ENCODE results near the gene PTH2. TPM values are rescaled to one million over a fixed set of nuclear protein-coding genes. Genes with fewer than 3 reads are reported as not detected.
A peak's percentile ranks its signal among the peaks of the same experiment; 100 is the strongest.

The PTH2 gene
- total and polyA plus RNA-seq, 10 of the 15 experiments (the other 5 are each of a cell fraction or from before 2014, with no cell fraction given), result not detected

GRCh38 chr19:49415810-49416200, 7.4 kb downstream of the PTH2 start:
- Histone ChIP-seq H3K36me3 (ENCODE audit: control insufficient read depth in 2 of 2, insufficient read depth in 2 of 2, low read length in 1 of 2) (no peaks in the 10 kb centered on the region), H2AFZ (ENCODE audit: control insufficient read depth, low read depth, low read length) (peak overlapping the region; percentile 19; the same call in 1 of the 2 replicates), H3K27ac (ENCODE audit: control insufficient read depth, insufficient read depth) (no peak overlapping the region), H4K20me1 (ENCODE audit: control insufficient read depth, insufficient read depth) (no peaks in the 10 kb centered on the region), H3K4me3 (no peak overlapping the region), H3K4me2 (ENCODE audit: control insufficient read depth, insufficient read depth) (no peak overlapping the region), H3K79me2 (ENCODE audit: control insufficient read depth, insufficient read depth, low read length) (no peaks in the 10 kb centered on the region), H3K9me3 (replicated peaks; ENCODE audit: control insufficient read depth, insufficient read depth, low read length) (no peaks in the 10 kb centered on the region), H3K4me1 (ENCODE audit: control insufficient read depth, insufficient read depth, low read length) (0 out of 2 replicates have a peak, but pooled peaks cover 3% of the 10 kb centered on the region), H3K27me3 (replicated peaks in 1 of 2; ENCODE audit: control insufficient read depth in 2 of 2, insufficient read depth in 2 of 2, low read length in 1 of 2) (peaks cover 2 to 13% of the 10 kb centered on the region in 2 experiments; a peak in 3 of 4 replicates), H3K9ac (ENCODE audit: control insufficient read depth, insufficient read depth, low read length) (no peak overlapping the region)
- FAIRE-seq (no peak), ATAC-seq (peak; percentile 19; the same call in 2 of the 3 replicates), DNase-seq (ENCODE audit: low read depth, low spot score) (no peak)
- RAD21 ChIA-PET (ENCODE audit: unreplicated experiment), result interaction anchor here (0.8 to 1.8 kb wide), 6 partner anchors 8 to 55 kb away, joined by 3 to 4 read pairs (median 3); no protein-coding TSS in a partner anchor
- intact Hi-C loops (cut with micrococcal nuclease; ENCODE audit: unreplicated experiment) (no loop called here), in situ Hi-C loops (cut with MboI) (no loop called here)
- BruUV-seq (replicated peaks), result no TSS peak
- WGBS (ENCODE audit: insufficient coverage, insufficient replicate concordance, low lambda C conversion rate, missing lambda C conversion rate), result 81% methylated on average over 2 of the region's 2 CpGs
- POLR2A ChIA-PET, result no interaction called here
- CTCF ChIA-PET, result interaction anchor here (0.7 to 3.8 kb wide), 7 partner anchors 10 to 113 kb away, joined by 3 to 19 read pairs (median 3); partner anchors contain the start of gene FLT3LG
- TF ChIP-seq CBX3 (IDR thresholded peaks at IDR 0.05; ENCODE audit: borderline replicate concordance, low read depth) (no peak), CREM (IDR thresholded peaks at IDR 0.05; ENCODE audit: low read depth) (no peak), CHD2 (IDR thresholded peaks at IDR 0.05; ENCODE audit: borderline replicate concordance, low read depth, low read length) (no peak), ZBTB33 (IDR thresholded peaks at IDR 0.05) (no peak), ATF3 (IDR thresholded peaks at IDR 0.05; ENCODE audit: borderline replicate concordance, extremely low read depth, low read depth, low read length) (no peak), HDAC6 (IDR thresholded peaks at IDR 0.05; ENCODE audit: unreplicated experiment) (no peak), TCF12 (IDR thresholded peaks at IDR 0.05; ENCODE audit: low read depth, low read length) (no peak), IRF5 (IDR thresholded peaks at IDR 0.05; ENCODE audit: borderline replicate concordance) (no peak), NRF1 (conservative IDR thresholded peaks at IDR 0.05; ENCODE audit: low read depth, low read length) (no peak), DPF2 (IDR thresholded peaks at IDR 0.05) (no peak), REST (IDR thresholded peaks at IDR 0.05; ENCODE audit: low read depth, low read length) (no peak), ZNF384 (IDR thresholded peaks at IDR 0.05; ENCODE audit: borderline replicate concordance, low read depth, low read length) (no peak)
- SMC1A ChIA-PET (ENCODE audit: uncharacterized antibody, unreplicated experiment), result interaction anchor here (1.1 to 3.0 kb wide), 5 partner anchors 8 to 24 kb away, joined by 3 to 9 read pairs (median 4); partner anchors contain the start of gene GFY

Data from GM12878 (cell line).